NCI-H128 (cell line): Measurements from ENCODE around the gene CARD11.

ENCODE experiments used
- DNase-seq: peaks from one replicate; lab custom pipeline; 2025; ENCODE audit not compliant: unreplicated experiment; lab: John Stamatoyannopoulos, UW

CARD11 gene

DNA sequence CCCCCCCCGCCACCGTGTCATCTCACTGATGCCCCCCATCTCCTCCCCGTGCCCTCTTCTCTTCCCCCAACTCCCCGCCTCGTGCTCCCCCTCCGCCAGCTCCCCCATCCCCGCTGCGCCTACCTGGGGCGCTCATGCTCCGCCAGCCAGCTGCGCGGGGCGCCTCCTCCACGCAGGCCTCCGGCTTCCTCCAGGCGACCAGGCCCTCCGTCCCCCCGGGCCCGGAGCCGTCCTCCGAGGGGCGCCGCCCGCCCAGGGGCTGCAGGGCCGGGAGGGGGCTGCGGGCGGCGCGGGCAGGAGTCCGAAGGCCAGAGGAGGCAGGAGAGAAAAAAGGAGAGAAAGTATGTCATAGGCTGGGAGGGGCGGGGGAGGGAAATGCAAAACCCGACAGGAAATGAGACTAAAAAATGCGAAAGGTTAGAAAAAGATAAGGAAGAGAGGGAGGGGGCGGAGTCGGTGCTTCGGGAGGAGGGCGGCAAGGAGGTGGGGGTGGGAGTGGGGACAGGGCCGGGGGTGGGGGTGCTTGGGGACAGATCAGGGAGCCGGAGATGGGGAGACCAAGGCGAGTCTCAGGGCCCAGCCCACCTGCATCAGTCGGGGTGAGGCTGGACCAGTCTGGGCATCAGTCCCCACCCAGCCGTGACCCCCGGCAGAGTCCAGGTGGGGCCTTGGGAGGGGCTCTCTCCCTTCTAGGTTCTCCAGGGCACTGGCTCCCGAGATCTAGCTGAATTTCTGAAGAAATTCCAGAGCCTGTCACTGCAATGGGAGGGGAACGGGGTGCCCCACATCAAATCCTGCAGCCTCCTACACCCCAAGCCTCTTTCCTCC is at the start of gene CARD11:
TSS of gene CARD11 (minus strand) at position 324 of the 828 bp plus-strand sequence. CDS start 85,361 bp downstream, outside the sequence.
- no peak for DNase-seq

DNA sequence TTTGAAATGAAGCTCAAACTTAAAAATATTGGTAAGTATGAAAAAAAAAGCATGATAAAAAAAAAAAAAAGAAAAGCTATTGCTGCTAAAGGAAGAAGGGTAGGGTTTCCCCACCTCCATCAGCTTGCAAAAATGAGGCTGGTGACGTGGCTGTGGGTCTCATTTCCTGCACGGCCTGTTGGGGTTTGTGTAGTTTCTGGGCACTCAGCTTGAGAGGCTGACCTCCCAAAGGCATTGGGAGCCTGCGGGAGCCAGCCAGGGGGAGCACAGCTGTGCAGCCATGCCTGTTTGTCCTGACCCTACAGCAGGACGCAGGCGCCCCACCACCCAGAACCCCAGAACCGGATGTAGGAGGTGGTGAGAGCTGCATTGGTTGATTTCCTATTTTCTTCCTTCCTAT is 48.8 kb upstream of the CARD11 start:
- no peak for DNase-seq

DNA sequence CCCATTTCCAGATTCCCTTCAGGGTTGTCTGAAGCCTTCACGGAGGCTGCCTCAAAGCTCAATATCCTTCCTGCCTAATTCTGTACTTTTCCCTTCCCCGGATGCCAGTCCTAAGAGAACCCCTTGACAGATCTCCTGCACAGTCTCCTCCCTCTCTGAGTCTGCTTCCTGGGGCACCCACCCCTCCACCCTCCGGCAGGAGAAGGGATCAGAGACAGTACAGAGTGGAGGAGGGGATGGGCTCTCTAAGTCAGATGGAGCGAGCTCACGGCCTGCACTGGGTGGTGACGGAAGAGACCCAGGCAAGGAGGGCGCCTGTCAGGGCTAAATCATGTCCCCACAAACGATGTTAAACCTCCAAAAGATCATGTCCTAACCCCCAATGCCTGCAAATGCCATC is 48.0 kb upstream of the CARD11 start:
- no peak for DNase-seq

DNA sequence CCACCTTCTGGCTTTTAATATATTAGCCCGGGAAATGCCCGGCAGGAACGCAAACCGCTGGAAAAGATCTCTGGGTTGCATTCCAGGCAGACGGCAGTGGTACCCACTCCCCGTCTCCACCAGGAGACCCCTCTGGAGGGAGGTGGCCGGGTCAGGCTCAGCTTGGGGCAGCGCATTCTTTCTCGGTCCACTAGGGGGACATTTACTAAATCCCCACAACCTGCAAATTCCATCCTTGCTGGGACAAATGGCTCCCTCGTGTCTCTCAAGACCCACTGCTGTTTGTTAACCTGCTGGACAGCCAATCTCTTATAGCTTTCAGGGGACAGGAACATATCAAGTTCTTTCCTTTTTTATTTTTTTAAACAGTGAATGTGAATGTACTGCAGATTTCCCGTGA is 45.8 kb upstream of the CARD11 start:
- no peak for DNase-seq

DNA sequence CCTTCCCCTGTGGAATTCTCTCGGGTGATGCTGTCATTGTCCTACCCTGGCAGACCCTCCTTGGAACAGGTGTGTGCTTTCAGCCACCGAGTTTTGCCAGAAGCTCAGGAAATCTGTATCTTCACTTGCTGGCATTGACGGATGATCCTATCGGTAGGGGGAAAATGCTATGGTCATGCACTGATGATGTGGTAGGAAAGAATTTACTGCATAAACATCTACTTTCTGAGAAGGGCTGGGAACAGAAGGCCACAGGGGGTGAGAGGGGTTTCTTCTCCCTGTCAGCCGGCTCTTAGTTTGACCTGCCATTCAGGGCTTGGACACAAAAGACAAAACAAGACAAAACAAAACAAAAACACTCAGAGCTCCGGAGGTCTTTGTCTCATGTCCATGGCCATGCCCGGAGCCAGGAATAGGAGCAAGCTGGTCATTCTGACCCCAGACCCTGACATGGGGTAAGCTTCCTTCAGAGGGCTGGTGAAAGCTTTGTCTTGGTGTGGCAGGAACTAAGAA is 43.6 kb upstream of the CARD11 start:
- DNase-seq, result no peak

DNA sequence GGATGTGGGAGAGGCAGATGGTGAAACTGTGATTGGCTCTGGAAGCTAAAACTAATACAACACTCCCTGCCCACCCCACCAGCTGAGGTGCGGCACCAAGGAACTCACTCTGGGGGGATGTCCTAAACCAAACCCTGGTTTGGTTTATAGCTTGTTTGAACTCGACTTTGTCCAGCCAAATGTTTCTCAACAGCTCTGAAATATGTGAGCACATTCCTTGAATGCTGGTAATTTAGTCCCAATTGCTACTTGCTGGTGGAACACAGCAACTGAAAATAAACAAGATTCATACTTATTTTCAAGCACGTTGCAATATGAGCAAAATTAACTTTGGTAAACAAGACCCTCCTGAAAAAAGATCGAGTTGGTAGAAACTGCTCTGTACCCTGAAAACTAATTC is 39.7 kb upstream of the CARD11 start:
- no peak for DNase-seq

DNA sequence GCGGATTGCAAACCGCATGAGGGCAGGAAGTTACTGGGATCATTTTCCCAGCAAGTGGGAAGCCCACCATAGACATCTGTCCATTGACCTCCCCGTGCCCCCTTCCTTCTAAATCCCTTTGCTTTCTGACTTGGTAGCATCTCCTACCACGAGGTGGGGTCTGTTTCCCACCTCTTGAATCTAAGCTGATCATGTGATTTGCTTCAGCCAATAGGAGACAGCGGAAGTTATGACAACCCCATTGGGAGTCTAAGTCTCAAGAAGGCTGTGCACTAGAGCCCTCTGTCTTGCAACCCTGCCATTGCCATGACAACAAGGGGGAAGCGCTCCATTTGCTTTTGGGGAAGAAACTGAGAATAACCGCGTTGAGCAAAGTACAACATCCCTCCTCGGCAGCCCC is 39.2 kb upstream of the CARD11 start:
- no peak for DNase-seq

DNA sequence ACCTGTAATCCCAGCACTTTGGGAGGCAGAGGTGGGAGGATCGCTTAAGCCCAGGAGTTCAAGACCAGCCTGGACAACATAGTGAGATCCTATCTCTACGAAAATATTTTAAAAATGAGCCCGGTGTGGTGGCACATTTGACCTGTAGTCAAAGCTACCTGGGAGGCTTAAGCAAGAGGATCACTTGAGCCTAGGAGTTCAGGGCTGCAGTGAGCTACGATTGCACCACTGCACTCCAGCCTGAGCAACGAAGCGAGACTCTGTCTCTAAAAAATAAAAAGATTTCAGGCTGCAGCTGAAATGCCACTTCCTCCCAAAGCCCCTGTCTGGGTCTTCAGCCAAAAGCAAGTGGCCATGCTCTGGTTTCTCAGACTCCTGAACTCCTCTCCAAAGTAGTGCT is 38.7 kb upstream of the CARD11 start:
- no peak for DNase-seq

DNA sequence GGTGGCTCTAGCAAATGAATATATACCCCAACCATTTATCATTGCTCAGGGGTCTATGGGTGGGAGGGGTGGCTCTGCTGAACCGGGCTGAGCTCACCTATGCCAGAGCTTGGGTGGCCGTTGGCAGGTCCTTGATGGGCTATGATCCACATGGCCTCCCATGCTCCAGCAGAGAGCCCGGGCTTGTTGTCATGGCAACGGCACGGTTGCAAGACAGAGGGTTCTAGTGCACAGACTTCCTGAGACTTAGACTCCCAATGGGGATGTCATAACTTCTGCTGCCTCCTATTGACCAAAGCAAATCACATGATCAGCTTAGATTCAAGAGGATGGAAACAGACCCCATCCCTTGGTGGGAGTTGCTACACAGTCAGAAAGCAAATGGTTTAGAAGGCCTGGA is 36.4 kb upstream of the CARD11 start:
- DNase-seq, result no peak

DNA sequence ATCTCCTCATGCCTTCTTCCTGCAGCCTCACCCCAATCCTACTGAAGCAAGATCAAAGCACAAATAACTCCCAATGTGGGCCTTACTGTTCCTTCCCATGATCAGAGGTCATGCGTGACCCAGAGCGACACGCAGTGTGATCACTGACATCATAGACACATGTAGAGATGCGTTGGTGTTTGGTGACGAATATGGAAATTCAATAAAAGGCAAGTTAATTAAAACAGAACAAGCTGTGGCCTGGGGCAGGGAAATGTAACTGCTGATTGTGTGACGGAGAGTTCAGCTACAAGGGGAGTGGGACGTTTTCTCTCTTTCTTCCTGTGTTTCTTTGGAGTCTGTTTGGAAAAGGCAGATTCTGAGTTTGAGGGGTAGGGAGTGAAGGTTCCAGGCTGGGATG is 34.8 kb upstream of the CARD11 start:
- no peak for DNase-seq

DNA sequence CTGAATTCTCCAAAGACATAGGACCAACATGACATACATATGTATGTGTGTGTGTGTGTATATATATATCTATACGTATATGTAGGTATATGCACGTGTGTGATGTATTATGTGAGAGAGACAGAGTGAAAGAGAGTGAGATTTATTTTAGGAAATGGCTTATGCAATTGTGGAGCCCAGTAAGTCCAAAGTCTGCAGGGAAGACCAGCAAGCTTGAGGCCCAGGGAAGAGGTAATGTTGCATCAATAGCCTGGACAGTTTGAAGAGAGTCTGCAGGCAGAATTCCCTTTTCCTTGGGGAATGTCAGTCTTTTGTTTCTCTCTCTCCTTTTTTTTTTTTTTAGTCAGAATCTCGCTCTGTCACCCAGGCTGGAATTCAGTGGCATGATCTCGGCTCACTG is 33.0 kb upstream of the CARD11 start:
- DNase-seq, result no peak

DNA sequence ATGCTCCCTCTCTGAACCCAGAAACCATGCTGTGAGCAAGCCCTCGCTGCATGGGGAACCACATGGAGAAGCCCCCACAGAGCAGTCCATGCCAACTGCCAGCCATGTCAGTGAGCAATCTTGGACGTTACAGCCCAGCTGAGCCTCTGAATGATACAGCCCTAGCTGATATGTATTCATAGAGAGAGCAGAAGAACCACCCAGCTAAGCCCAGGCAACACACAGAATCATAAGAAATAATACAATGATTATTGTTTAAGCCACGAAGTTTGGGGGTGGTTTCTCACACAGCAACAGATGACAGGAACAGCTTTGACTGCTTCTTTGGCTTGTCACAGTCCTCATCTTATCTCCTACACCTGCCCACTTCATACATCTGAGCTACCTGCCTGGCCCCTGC is 32.5 kb upstream of the CARD11 start:
- no peak for DNase-seq

DNA sequence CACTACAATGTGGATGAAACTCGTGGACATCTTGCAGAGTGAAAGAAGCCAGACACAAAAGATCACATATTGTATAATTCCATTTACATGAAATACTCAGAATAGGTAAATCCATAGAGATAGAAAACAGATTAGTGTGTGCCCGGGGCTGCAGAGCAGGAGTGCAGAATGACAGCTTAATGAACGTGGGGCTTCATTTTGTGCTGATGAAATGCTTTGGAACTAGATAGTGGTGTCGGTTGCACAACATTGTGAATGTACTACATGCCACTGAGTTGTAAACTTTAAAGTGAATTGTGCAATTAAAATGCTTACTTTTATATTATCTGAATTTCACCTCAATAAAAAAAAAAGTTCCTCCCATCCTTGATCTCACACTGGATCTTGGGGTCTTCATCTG is 31.8 kb upstream of the CARD11 start:
- no peak for DNase-seq

DNA sequence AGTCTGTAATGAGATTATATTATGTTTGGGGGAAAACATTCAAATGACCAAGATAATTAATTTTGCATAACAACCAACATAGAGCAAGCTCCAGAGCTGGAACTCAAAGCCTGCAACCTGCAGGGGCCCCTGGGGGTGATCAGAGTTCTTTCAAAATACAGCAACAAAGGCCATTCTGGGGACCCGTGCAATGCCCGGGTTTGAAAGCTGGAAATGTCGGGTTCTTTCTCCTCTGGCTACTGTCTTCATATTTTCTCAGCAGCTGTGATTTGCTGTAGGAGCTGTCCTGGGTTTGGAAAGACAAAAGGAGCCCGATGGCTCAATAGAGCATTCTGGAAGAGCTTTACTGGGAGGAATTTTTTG is 30.8 kb upstream of the CARD11 start:
- no peak for DNase-seq

DNA sequence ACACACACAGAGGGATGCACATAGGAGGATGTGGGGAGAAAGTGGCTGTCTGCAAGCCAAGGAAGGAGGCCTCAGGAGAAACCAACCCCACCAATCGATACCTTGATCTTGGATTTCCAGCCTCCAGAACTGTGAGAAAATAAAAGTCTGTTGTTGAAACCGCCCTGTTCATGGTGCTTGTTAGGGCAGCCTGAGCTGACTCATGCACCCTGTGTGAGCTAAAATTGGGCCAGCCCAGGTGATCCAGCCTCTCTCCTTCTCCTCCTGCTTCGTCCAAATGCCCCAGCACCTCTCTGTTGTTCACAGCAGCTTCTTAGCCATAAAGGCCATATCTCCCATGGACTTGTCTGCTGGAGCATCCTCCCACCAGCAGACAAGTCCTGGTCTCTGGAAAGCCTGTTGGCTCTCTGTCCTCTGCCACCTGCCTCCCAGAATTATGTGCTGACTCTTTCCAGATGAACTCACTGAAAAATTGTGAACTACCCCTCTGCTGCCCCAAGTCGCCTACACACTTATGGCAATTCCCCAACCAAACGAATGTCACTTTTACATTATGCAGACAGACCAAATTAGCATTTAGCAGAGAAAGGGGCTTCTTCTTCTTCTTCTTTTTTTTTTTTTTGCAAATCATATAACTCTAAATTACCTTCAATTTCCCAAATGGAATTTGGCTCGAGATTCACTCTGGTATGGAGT is 30.2 kb upstream of the CARD11 start:
- no peak for DNase-seq

DNA sequence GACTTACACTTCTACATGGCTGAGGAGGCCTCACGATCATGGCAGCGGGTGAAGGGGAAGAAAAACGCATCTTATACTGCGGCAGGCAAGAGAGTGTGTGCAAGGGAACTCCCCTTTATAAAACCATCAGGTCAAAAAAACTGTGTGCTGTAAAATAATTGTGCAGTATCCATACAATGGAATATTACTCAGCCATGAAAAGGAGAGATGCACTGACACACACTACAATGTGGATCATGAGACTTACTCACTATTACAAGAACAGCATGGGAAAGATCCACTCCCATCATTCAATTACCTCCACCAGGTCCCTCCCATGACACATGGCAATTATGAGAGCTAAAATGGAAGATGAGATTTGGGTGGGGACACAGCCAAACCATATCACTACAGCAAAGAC is 27.2 kb upstream of the CARD11 start:
- no peak for DNase-seq

DNA sequence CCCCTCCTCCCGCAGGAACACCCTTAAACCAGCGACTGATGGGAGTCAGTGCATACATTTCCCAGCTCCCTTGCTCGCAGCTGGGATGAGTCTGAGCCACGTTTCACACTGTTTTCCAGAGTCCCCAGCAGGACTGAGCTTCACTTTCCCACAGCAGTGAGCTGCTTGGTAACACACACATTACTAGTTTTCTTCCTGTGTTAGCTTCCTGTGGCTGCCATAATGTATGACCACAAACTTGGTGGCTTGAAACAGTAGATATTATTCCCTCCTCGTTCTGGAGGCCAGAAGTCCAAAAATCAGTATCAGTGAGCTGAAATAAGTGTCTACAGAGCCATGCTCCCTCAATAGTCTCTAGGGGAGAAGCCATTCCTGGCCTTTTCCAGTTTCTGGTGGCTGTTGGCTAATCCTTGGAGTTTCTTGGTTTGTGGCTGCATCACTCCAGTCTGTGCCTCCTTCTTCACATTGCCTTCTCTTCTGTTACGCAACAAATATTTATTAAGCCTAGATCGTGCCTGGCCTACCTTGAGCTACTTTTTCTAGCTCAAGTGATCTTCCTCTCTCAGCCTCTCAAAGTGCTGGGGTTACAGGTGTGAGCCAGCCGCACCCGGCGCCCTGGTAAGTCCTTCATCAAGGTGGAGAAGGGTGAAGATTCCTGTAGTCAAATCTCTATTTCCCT is 26.2 kb upstream of the CARD11 start:
- no peak for DNase-seq

DNA sequence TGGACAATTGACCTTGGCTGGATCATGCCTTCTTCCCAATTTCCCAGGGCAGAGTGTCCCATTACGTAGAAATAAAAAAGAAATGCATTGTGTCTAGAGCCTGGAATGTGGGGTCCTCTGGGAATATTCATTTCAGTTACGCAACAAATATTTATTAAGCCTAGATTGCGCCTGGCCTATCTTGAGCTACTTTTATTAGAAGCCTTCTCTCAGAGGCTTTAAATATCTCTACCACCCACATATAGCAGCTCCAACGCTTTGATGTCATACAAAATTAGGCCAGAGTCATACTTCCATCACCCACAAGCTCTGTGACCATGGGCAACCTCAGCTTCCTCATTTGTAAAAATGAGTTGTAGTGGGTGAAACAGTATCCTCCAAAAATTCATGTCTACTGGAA is 24.9 kb upstream of the CARD11 start:
- no peak for DNase-seq

DNA sequence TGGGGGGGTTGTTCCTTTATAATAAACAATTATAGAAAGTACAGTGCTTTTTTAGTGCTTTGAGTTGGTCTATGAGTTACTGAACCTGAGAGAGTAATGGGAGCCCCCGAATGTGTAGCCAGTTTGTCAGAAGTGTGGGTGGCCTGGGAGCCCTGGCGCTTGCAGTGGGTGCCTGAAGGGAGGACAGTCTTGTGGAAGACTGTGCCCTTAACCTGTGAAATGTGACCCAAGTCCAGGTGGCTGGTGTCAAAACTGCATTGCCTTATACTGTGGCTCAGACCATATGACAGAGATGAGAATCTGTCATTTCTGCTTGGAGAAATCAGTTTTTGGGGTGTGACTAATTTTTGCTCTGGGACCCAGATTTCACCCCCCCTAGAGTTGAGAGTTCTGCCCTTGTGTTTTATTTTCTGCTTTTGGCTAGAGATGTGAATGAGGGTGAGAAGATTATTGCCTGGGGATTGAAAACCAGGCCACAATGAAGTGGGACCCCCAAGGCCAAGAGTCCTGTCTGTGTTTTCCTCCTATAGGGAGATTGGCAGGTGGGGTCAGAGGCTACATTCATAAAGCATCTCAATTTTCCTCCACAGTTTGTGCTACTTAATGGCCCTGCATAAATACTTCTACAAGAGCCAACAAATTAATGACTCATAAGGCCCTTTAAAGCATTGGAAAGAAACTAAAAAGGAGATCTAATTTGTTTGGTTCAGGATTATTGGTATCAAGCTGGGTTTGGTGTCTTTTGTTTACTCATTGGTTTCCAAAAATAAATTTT is 24.1 kb upstream of the CARD11 start:
- no peak for DNase-seq

DNA sequence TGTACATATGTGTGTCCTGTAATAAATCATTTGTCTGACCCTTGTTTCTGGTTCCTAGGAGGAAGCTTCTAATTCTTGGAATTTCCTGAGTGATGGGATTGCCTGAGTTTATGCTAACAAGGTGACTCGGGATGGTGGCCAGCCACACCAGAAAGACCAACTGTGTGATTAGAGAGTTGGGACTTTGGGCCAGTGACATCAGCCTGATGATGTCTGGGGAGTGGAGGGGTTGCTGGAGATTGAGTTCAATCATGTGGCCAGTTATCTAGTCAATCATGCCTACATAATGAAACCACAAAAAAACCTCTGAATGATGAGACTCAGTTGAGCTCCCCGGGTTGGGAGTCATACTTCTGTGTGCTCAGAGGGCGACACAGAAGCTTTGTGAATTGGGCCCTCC is 23.5 kb upstream of the CARD11 start:
- no peak for DNase-seq

DNA sequence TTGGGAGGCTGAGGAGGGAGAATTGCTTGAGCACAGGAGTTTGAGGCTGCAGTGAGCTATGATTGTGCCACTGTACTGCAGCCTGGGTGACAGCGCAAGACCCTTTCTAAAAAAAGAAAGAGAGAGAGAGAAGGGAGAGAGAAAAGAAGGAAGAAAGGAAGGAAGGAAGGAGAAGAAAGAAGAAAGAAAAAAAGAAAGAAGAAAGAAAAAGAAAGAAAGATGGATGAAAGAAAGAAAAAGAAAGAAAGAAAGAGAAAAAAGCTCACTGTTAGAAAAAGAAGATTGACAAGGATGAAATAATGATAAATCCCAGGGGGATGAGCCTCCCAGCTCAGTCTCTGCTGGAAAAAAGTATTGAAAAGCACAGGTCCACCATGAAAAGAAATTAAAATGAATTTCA is 22.8 kb upstream of the CARD11 start:
- DNase-seq, result no peak
